ENCODE measurements around the gene HDAC7. TPM values are rescaled to one million over a fixed set of nuclear protein-coding genes. Genes with fewer than 3 reads are reported as not detected.

The HDAC7 gene
- total RNA-seq, 1 donor: 47.9 TPM

- H3K4me3 ChIP-seq (ENCODE audit: low read depth, low read length): no peak overlapping the region
- no peak for DNase-seq (ENCODE audit: low read depth)
- no peak for TF ChIP-seq CTCF (IDR thresholded peaks at IDR 0.05; ENCODE audit: insufficient read depth, low read depth, low read length)
These were observed 24.4 kb downstream of the HDAC7 start for GRCh38 chr12:47795121-47795813.

- no peak overlapping the region for H3K4me3 ChIP-seq (ENCODE audit: low read depth, low read length)
- TF ChIP-seq CTCF (IDR thresholded peaks at IDR 0.05; ENCODE audit: insufficient read depth, low read depth, low read length): no peak
- no peak for DNase-seq (ENCODE audit: low read depth)
These were observed 25.0 kb downstream of the HDAC7 start for GRCh38 chr12:47794679-47795078.

GRCh38 chr12:47793015-47793681 is 26.6 kb downstream of the HDAC7 start:
- no peak for TF ChIP-seq CTCF (IDR thresholded peaks at IDR 0.05; ENCODE audit: insufficient read depth, low read depth, low read length)
- DNase-seq (ENCODE audit: low read depth): no peak
- no peak overlapping the region for H3K4me3 ChIP-seq (ENCODE audit: low read depth, low read length)

- H3K4me3 ChIP-seq (ENCODE audit: low read depth, low read length): no peak overlapping the region
- TF ChIP-seq CTCF (IDR thresholded peaks at IDR 0.05; ENCODE audit: insufficient read depth, low read depth, low read length): no peak
These were observed 27.8 kb downstream of the HDAC7 start for GRCh38 chr12:47791874-47792273.

GRCh38 chr12:47791351-47791746 is 28.4 kb downstream of the HDAC7 start:
- TF ChIP-seq CTCF (IDR thresholded peaks at IDR 0.05; ENCODE audit: insufficient read depth, low read depth, low read length): no peak
- no peak overlapping the region for H3K4me3 ChIP-seq (ENCODE audit: low read depth, low read length)
- DNase-seq (ENCODE audit: low read depth): no peak

More at GRCh38 chr12:47791874-47792273, 27.8 kb downstream of the HDAC7 start:
- DNase-seq (ENCODE audit: low read depth): no peak

- no peak overlapping the region for H3K4me3 ChIP-seq (ENCODE audit: low read depth, low read length)
- DNase-seq (ENCODE audit: low read depth): no peak
- TF ChIP-seq CTCF (IDR thresholded peaks at IDR 0.05; ENCODE audit: insufficient read depth, low read depth, low read length): no peak
These were observed 28.9 kb downstream of the HDAC7 start for GRCh38 chr12:47790676-47791350.

Measured in fibroblast of villous mesenchyme (primary cell).